Left ventricle myocardium superior (tissue), 1 donor: ENCODE data around the gene CNNM2. TPM values are rescaled to one million over a fixed set of nuclear protein-coding genes. Genes with fewer than 3 reads are reported as not detected.
"Not testable (repeated sequence)": the region's sequence is repeated elsewhere in the genome, so short reads cannot be mapped to it uniquely, and the experiment has no call there.

ENCODE experiments used
- ATAC-seq: fragments of 200-7000 bp; cut with Tn5 transposase; one replicate; pipeline ENCODE4 v1.9.1; 2020; ENCODE audit warnings: mild to moderate bottlenecking, moderate library complexity
- DNase-seq: peaks from one replicate; pipeline ENCODE4 v3.0.0-alpha.2; 2020
- intact Hi-C: fragments of 100-400 bp; cut with micrococcal nuclease; formaldehyde crosslinking; loops from one replicate; pipeline ENCODE4 v1.11.0; 2022
- total RNA-seq: library from RNA; stranded (reverse); fragmentation: NEBNext Ultra II Directional; extraction: Animal tissue kit (Norgen Biotek cat#: 25700); gene quantifications from one replicate; pipeline ENCODE4 v1.2.1, GENCODE V29; 2021
- donor health status: DM: no; HTN: yes; CAD: no; lungs with severe emphysema.

CNNM2 gene
- total RNA-seq, 1 donor from 2014 or later = 4.2 TPM

DNA sequence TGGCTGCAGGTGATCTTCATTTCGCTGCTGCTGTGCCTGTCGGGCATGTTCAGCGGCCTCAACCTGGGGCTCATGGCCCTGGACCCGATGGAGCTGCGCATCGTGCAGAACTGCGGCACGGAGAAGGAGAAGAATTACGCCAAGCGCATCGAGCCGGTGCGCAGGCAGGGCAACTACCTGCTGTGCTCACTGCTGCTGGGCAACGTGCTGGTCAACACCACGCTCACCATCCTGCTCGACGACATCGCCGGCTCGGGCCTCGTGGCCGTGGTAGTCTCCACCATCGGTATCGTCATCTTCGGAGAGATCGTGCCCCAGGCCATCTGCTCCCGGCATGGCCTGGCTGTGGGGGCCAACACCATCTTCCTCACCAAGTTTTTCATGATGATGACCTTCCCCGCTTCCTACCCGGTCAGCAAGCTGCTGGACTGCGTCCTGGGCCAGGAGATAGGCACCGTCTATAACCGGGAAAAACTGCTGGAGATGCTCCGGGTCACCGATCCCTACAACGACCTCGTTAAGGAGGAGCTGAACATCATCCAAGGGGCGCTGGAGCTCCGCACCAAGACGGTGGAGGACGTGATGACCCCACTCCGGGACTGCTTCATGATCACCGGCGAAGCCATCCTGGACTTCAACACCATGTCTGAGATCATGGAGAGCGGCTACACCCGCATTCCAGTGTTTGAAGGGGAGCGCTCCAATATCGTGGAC, 1.3 kb downstream of the CNNM2 start:
- DNase-seq (peak; percentile 36), ATAC-seq (no peak)
- intact Hi-C loops = loop anchor here (5.0 to 10.0 kb wide), 2 partner anchors 145 to 323 kb away; no protein-coding TSS in a partner anchor

DNA sequence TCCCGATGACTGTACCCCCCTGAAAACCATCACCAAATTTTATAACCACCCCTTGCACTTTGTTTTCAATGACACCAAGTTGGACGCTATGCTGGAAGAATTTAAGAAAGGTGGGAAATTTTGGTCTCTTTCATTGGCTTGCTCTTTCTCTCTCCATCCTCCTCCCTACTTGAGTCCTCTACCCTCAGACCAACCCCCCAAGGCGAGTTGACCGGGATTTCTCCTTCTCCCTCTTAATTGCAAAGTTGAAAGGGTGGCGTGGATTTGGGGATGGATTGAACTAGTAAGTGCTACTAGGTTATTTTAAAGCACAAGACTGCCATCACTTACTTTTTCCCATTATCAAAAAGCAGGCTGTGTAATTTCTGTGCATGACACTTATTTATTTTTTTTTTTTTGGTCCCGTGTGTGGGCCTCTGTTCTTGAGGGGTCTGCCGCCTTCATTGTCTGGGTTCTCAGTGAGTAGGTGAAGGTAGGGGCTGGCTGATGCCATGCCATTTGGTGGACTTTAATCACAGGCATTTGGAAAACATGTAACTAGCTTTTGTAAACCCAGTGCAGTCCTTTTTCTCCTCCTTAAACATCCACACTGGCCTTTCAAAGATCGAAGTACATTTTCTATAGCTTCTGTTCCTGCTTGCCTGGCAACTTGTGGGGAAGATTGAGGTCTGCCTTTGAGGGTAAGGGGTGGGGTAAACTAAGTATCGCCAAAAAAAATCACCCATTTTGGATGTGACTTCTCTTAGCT, 2.1 kb downstream of the CNNM2 start:
- intact Hi-C loops = loop anchor here (5.0 to 10.0 kb wide), 3 partner anchors 125 to 322 kb away; no protein-coding TSS in a partner anchor
- ATAC-seq = no peak

DNA sequence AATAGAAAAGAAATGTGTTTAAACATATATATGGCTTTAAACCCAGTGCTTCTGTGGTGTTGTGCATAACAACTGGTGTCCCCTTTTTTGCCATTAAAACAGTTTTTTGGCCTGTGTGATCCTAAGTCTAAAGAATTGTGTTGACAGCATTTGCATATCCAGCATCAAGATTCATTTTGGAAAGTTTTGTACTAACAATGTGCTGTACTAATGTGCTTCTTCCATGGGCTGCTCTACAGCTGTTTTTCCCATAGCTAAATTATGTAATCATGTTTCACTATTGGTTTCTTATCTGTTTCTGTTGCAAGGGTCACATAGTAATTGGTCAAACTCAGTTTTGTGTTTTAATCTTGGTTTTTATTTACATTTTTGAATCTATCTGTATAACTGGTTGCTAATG, 5.5 kb downstream of the CNNM2 start:
- DNase-seq (no peak), ATAC-seq (no peak)
- intact Hi-C loops = loop anchor here (10.0 kb wide), 1 partner anchor 121 kb away; no protein-coding TSS in a partner anchor

More for the DNA sequence above, 2.1 kb downstream of the CNNM2 start:
- no peak for DNase-seq

DNA sequence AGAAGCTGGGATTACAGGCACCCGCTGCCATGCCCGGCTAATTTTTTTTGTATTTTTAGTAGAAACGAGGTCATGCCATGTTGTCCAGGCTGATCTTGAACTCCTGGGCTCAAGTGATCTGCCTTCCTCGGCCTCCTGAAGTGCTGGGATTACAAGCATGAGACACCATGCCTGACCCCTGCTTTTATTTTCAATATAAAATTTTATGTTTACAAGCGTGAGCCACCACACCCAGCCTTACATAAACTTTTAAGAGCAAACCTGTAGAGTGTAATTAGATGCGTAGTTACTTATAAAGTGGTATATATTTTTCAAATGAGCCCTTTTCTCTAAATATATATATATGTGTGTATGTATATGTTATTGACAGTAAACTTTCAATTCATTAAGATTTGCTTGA, 8.7 kb downstream of the CNNM2 start:
- ATAC-seq = no peak
- DNase-seq = no peak
- intact Hi-C loops = loop anchor here (10.0 kb wide), 1 partner anchor 118 kb away; no protein-coding TSS in a partner anchor

DNA sequence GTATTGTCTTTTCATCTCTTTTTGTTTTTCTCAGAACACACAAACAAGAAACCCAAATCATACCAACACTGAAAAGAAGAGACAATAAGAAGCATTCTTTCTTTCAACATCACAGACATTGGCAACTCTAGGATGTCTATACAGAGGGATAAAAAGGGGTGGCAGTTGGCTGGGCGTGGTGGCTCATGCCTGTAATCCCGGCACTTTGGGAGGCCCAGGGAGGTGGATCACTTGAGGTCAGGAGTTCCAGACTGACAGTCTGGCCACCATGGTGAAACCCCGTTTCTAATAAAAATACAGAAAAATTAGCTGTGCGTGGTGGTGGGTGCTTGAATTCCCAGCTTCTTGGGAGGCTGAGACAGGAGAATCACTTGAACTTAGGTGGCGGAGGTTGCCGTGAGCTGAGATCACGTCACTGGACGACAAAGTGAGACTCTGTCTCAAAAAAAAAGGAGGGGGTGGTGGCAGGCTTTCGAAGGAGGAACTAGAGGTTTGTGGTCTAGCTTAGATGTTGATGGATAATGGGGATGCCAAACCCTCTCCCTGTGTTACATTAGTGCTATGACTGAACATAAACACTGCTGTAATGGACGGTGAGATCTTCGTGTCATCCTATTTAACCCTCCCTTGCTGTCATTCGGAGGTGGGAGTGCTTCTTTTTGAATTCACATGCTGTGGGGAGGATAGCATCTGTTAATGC, 9.4 kb downstream of the CNNM2 start:
- intact Hi-C loops = loop anchor here (10.0 kb wide), 1 partner anchor 117 kb away; no protein-coding TSS in a partner anchor
- no peak for ATAC-seq
- no peak for DNase-seq

DNA sequence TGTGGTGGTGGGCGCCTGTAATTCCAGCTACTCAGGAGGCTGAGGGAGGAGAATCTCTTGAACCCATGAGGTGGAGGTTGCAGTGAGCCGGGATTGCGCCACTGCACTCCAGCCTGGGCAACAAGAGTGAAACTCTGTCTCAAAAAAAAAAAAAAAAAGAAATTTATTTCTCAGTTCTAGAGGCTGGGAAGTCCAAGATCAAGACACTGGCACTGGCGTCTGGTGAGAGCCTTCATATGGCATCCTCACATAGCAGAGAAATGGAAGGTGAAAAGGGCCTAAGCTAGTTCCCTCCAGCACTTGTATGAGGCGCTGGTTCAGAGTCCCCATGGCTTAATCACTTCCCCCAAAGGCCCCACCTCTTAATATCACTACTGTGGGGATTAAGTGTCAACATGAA, 10.3 kb downstream of the CNNM2 start:
- not testable (repeated sequence) for DNase-seq, ATAC-seq
- intact Hi-C loops = loop anchor here (10.0 kb wide), 1 partner anchor 116 kb away; no protein-coding TSS in a partner anchor

DNA sequence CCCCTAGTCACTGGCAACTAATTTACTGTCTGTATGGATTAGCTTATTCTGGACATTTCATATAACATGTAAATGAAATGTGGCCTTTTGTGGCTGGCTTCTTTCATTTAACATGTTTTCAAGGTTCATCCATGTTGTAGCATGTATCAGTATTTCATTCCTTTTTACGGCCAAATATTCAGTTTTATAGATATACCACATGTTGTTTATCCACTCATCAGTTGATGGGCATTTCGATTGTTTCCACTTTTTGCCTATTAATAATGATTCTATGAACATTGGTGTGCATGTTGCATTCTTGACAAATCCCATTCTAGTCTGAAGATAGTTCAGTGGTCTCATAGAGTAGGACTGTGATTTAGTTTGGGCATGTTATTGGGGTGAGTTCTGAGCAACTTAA, 12.6 kb downstream of the CNNM2 start:
- DNase-seq (no peak), ATAC-seq (no peak)
- intact Hi-C loops = no loop called here

DNA sequence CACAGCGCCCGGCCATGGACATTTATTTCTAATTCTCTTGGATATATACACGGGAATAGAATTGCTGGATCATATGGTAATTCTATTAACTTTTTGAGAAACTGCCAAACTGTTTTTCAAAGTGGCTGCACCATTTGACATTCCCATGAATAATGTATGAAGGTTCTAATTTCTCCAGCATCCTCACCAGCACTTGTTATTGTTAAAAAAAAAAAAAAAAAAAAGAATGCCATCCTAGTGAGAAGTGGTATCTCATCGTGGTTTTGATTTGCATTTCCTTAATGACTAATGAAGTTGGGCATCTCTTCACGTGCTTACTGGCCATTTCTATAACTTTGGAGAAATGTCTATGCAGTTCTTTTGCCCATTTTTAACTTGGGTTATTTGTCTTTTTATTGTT, 13.5 kb downstream of the CNNM2 start:
- DNase-seq (no peak), ATAC-seq (no peak)
- intact Hi-C loops = no loop called here

DNA sequence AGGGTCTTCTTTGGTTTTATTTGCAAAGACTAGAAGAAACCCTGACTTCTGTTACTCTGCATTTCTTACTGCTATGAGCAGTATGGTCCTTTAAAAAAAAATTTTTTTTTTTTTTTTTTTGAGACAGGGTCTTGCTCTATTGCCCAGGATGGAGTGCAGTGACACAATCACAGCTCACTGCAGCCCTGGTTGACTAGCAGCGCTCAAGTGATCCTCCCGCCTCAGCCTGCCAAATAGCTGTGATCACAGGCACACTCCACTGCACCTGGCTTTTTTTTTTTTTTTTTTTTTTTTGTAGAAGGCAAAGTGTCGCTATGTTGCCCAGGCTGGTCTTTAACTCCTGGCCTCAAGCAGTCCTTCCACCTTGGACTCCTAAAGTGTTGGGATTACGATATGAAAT, 17.4 kb downstream of the CNNM2 start:
- intact Hi-C loops = no loop called here
- DNase-seq (no peak), ATAC-seq (no peak)

DNA sequence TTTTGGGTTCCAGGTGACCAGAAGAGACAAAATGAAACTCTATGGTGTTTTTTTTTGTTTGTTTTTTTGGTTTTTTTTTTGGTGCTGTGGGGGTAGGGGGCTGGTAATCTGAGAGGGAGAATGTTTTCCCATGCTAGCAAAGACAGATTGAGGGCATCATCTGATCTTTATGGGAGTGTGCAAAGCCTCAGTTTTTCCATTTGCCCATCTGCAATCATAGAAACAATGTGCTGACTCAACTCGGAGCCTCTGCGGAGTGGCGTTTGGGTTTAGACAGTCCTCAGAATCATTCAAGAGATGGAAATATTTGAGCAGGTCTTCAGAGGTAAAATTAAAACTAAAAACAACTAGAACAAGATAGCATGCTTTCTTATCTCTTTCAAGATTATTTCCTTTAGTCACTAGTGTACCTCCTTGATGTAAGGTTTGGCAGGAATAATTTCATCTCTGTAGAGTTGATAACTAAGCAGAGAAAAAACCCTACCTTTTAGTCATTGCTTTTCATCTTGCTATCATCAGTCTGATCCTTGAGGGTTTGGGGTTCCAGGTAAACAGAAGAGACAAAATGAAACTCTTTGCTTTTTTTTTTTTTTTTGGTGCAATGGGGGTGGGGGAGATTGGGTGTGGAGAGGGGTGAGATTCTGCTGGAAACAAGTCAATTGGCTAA, 18.0 kb downstream of the CNNM2 start:
- ATAC-seq (no peak), DNase-seq (no peak)
- intact Hi-C loops = no loop called here

DNA sequence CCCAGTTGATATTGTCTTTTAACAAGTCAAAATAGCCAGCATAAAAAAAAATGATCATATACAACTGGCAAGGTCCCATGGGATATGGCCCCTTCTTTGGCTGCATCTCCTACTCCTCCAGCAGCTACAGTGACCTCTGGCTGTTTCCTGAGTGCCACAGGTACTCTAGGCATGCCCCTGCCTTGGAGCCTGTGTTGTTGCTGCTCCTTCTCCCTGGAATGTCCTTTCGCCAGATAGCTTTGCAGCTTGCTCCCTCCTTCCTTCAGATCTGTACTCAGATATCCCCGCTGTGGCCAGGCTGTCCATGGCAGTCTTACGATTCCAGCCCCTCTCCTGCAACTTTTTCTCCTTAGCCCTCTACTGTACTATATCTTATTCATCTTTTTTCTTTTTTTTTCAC, 23.3 kb downstream of the CNNM2 start:
- ATAC-seq = no peak
- no peak for DNase-seq
- intact Hi-C loops = no loop called here

DNA sequence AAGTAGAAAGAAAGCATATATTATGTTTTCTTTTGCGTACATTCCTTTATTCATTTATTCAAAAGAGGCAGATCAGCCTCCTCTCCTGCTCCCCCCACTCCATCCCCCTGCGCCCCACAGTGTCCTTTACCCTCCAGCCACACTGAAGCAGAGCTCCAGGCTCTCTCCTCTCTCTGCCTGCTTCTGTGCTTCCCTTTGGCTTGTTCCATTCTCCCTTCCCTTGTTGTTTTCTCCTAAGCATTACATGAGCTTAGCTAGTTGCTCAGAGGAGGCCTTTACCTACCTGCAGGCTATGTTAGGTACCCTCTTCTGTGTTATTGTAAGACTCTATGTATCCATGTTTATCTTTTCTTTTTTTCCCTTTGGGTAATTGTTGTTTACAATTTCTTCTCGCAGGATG, 27.4 kb downstream of the CNNM2 start:
- intact Hi-C loops = no loop called here
- ATAC-seq (no peak), DNase-seq (no peak)

DNA sequence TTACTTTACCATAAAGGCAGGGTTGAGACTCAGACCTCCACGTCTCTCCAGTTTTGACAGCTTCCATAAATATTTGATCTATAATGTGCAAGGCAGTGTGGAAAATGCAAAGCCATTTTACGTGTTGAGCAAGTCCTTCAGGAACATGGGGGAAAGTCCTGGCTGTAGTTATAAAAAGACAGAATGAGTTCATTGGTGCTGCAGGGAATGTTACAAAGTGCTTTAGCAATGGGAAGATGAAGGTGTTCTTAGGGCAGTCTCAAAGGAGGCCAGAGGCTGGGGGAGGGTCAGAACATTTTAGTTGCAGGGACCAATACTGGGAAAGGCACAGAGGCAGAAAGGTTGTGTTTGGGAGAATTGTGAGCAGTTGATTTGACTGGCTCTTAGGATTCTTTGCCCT, 27.9 kb downstream of the CNNM2 start:
- intact Hi-C loops = no loop called here
- ATAC-seq = peak; percentile 33

DNA sequence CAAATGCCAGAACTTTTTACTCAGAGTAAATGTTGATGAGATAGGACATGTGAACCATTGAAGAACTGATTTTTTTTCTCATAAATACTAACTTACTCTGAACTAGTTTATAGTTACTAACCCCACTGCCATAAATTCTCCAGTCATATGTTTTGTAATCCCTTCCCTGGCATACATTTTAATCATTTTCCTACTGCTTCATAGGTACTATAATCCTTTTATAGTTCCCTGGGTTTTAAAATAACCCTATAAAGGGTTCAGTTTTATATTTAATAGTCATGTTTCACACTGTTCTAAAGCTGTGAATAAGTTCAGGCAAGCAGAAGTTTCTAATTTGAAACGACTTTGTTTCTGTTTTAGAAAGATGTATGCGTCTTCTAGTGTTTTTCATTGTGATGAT, 28.9 kb downstream of the CNNM2 start:
- DNase-seq = no peak
- intact Hi-C loops = no loop called here

More for the DNA sequence above, 27.9 kb downstream of the CNNM2 start:
- no peak for DNase-seq

DNA sequence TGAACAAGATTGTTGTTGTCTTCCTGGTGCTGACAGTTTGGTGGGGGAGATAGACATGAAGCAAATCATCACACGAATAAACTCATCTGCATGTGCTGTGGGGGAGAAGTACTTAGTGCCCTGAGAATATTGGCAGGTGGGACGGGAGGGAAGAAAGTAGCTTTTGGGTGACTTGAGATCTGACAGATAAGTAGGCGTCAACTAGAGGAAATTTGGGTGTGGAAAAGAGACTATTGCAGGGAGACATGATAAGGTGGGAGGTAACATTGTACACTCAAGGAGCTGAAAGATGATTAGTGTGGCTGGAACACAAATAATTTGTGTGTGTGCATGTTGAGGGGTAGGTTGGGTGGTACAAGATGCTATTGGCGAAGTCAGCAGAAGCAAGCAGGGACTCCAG, 30.1 kb downstream of the CNNM2 start:
- ATAC-seq (no peak), DNase-seq (no peak)
- intact Hi-C loops = no loop called here

More for the DNA sequence above, 28.9 kb downstream of the CNNM2 start:
- no peak for ATAC-seq

DNA sequence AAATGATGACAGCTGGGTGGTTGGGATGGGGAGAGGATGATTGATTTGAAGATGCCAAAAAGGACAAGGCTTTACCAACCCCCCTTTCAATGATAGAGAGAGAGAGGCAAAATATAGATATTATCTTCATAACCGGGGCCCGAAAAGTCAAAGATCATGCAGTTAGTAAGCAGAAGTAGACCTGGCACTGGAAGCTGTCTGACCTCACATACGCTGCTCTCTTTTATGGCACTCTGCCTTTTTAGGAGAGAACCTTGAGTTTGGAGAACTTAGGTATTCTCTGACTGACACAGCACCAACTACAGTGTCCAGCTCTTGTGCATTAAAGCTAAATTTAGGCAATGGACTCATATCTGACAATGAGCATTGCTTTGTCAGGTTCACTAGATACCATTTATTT, 30.7 kb downstream of the CNNM2 start:
- no peak for ATAC-seq
- DNase-seq = no peak
- intact Hi-C loops = no loop called here

DNA sequence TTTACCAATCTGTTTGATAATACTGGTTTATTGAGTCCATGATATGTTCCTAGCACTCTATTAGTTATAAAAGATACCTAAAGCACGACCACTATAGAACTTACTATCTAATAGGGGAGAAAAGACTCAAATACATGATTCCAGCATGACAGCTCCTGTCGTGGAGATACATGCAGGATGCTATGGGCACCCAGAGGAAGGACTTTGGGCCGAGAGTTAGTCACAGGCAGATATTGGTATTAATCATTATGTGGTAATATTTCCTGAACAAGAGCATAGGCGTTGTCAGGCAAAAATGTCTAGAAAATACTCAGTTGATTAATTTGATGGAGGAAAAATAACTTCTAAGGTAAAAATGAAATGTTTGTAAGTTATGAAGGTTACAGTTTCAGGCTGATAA, 31.8 kb downstream of the CNNM2 start:
- ATAC-seq (no peak), DNase-seq (no peak)
- intact Hi-C loops = no loop called here

DNA sequence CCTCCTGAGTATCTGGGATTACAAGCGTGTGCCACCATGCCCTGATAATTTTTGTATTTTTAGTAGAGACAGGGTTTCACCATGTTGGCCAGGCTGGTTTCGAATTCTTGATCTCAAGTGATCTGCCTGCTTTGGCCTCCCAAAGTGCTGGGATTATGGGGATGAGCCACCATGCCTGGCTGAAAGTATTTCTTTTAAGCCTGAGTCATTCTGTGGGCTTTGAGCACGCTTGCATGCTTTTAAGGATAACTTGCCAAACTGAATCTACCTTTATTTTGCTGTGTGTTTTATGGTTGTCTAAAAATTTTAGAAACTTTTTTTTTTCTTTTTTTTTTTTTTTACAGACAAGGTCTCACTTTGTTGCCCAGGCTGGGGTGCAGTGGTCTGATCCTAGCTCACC, 33.2 kb downstream of the CNNM2 start:
- DNase-seq = no peak
- intact Hi-C loops = no loop called here
- no peak for ATAC-seq

DNA sequence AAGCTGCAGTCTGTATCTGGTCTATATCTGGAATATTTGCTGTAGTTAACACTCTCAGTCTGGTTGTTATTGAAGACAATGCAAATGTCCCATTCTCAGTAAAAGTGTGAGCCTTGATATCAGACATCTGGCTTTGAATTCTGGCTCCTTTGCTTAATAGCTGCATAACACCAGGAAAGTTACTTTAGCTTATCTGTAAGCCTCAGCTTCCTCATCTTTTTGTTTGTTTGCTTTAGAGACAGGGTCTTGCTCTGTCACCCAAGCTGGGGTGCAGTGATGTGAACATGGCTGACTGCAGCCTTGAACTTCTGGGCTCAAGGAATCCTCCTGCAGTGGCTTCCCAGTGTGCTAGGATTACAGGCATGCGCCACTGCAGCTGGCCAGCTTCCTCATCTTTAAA, 41.3 kb downstream of the CNNM2 start:
- no peak for DNase-seq
- intact Hi-C loops = no loop called here
- no peak for ATAC-seq
